ENCODE data around the gene WNT4. TPM values are rescaled to one million over a fixed set of nuclear protein-coding genes. Genes with fewer than 3 reads are reported as not detected.
"Not testable (repeated sequence)": the region's sequence is repeated elsewhere in the genome, so short reads cannot be mapped to it uniquely, and the experiment has no call there.

WNT4 gene
- total RNA-seq, 2 donors from 2014 or later, result 0.16 TPM; not detected in 1

DNA sequence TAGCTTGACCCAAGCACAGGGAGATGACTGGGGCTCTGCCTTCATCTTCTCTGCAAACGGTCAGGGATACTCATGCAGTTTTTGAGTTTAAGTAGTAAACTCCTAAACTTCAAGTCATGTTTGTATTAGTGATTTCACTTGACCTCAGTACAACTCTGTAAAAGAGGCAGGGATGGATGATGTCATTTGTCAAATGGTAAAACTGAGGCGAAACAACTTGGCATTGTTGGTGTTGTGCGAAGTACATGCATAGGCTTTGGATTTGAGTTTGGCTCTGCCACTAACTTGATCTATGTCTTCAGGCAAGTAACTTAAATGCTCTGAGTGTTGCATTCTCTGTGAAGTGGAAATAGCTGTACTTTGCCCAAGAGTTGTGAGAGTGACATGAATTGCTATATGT lies 42.7 kb downstream of the WNT4 start:
- H3K9me3 ChIP-seq, result no peaks in the 10 kb centered on the region
- peaks cover 39% of the 10 kb centered on the region for H3K36me3 ChIP-seq
- DNase-seq (ENCODE audit: low spot score), result no peak
- H3K27ac ChIP-seq, result no peak overlapping the region
- no peak overlapping the region for H3K4me3 ChIP-seq
- peaks cover 0 to 10% of the 10 kb centered on the region in 2 donors for H3K4me1 ChIP-seq
- TF ChIP-seq, protein P1, sequence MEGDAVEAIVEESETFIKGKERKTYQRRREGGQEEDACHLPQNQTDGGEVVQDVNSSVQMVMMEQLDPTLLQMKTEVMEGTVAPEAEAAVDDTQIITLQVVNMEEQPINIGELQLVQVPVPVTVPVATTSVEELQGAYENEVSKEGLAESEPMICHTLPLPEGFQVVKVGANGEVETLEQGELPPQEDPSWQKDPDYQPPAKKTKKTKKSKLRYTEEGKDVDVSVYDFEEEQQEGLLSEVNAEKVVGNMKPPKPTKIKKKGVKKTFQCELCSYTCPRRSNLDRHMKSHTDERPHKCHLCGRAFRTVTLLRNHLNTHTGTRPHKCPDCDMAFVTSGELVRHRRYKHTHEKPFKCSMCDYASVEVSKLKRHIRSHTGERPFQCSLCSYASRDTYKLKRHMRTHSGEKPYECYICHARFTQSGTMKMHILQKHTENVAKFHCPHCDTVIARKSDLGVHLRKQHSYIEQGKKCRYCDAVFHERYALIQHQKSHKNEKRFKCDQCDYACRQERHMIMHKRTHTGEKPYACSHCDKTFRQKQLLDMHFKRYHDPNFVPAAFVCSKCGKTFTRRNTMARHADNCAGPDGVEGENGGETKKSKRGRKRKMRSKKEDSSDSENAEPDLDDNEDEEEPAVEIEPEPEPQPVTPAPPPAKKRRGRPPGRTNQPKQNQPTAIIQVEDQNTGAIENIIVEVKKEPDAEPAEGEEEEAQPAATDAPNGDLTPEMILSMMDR (IDR thresholded peaks at IDR 0.05), result no peak
- no peaks in the 10 kb centered on the region for H3K27me3 ChIP-seq

DNA sequence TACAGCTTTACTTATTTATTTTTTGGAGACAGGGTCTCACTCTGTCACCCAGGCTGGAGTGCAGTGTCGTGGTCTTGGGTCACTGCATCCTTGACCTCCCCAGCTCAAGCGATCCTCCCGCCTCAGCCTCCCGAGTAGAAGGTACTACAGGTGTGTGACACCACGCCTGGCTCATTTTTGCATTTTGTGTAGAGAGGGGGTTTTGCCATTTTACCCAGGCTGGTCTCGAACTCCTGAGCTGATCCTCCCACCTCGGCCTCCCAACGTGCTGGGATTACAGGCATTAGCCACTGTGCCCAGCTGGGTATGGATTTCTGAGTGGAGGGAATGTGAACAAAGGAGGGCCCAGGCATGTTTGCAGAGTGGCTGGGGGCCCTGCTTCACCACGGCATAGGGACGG lies 44.1 kb downstream of the WNT4 start:
- H3K27ac ChIP-seq, result no peak overlapping the region
- no peaks in the 10 kb centered on the region for H3K27me3 ChIP-seq
- no peak for DNase-seq (ENCODE audit: low spot score)
- peaks cover 0 to 10% of the 10 kb centered on the region in 2 donors for H3K4me1 ChIP-seq
- no peak overlapping the region for H3K4me3 ChIP-seq
- TF ChIP-seq, protein P1 (IDR thresholded peaks at IDR 0.05), result no peak
- H3K36me3 ChIP-seq, result peaks cover 39% of the 10 kb centered on the region
- no peaks in the 10 kb centered on the region for H3K9me3 ChIP-seq

DNA sequence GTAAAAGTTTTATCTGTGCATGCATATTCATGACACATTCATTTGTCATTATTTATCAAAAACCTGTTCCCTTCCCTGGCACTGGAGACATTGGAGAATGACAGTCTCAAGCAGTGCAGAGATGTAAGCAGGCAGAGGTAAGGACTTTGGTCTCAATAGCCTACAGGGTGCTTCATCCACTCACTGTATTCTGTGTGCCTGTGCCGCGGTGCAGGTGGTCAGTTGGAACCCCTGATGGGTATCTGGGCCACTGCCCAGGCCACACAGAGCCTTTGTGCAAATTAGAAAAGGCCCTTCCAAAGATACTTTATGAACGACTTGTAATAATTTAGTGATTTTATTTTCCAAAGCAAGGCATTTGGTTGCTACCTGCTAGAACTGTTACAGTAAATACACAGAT lies 46.4 kb downstream of the WNT4 start:
- Histone ChIP-seq H3K27me3 (no peaks in the 10 kb centered on the region), H3K9me3 (no peaks in the 10 kb centered on the region), H3K4me3 (no peak overlapping the region), H3K27ac (no peak overlapping the region), H3K4me1 (peaks cover 0 to 9% of the 10 kb centered on the region in 2 donors), H3K36me3 (peaks cover 43% of the 10 kb centered on the region)
- DNase-seq (ENCODE audit: low spot score), result no peak
- TF ChIP-seq, protein P1 (IDR thresholded peaks at IDR 0.05), result no peak

DNA sequence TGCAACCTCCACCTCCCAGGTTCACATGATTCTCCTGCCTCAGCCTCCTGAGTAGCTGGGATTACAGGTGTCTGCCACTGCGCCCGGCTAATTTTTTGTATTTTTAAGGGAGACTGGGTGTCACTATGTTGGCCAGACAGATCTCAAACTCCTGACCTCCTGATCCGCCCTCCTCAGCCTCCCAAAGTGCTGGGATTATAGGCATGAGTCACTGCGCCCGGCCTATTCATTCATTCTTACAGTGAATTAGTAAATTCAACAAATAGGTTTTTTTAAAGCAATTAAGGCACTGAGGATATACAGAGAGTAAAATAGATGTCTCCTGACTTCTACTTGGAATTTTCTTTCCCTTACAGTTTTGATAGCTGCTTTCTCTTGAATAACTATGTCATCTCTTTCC lies 46.9 kb downstream of the WNT4 start:
- TF ChIP-seq, protein P1 (IDR thresholded peaks at IDR 0.05), result no peak
- Histone ChIP-seq H3K36me3 (peaks cover 47% of the 10 kb centered on the region), H3K4me1 (peaks cover 0 to 5% of the 10 kb centered on the region in 2 donors)

DNA sequence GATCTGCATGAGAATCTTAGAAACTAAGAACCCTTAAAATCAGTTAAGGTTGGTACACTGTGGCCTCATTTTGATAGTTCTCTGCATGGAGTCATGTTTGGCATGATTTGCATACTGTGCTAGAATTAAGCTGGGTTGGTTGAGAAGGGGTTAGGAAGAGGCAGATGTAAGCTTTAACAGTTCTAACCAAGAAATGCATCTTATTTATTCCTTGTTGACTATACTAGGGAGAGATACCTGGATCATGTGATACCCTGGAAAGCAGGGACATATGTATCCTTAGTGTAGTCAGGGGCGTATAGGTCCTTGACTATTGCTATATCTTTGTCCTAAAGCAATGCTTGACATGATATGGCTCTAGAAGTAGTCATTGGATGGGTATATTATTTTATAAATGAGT lies 49.4 kb downstream of the WNT4 start:
- Histone ChIP-seq H3K4me1 (peaks cover 0 to 25% of the 10 kb centered on the region in 2 donors), H3K36me3 (peaks cover 40% of the 10 kb centered on the region)
- no peak for DNase-seq (ENCODE audit: low spot score)

More for the DNA sequence above, 46.9 kb downstream of the WNT4 start:
- DNase-seq (ENCODE audit: low spot score), result no peak
- Histone ChIP-seq H3K9me3 (no peaks in the 10 kb centered on the region), H3K27me3 (no peaks in the 10 kb centered on the region), H3K27ac (no peak overlapping the region), H3K4me3 (no peak overlapping the region)

DNA sequence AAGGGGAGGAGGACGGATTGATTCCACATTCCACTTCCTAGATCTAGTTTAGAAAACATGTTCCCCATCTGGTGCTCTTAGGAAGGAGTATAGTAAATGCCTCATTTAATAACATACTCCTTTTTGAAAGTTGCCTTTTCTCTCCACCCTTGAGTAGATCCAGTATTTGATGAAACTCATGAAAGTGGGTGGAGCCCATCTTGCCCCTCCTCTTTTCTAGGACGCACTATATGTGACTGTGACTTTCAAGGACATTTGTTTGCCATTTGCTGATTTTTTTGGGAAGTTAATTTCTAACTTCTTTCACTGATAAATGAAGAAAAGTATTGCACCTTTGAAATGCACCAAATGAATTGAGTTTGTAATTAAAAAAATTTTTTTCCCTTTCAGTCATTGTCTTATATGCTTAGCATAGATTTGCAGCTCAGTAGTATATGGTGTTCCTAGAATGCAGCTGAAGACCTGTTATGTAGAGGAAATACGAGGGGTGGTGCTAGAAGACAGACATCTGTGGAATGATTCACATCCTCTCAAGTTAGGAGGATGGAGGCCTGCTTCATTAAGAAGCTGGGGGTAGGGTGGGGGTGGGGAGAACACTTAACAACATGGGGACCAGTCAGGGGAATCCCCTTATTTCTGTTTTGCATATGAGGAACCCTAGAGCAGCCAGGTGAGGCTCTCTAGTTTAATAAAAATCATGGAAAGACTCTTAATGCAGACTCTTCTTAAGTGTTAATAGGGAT lies 50.7 kb downstream of the WNT4 start:
- peaks cover 39% of the 10 kb centered on the region for H3K36me3 ChIP-seq
- H3K9me3 ChIP-seq, result not testable (repeated sequence)
- peaks cover 0 to 39% of the 10 kb centered on the region in 2 donors for H3K4me1 ChIP-seq

More for the DNA sequence above, 49.4 kb downstream of the WNT4 start:
- Histone ChIP-seq H3K27ac (no peak overlapping the region), H3K27me3 (no peaks in the 10 kb centered on the region), H3K4me3 (no peak overlapping the region), H3K9me3 (no peaks in the 10 kb centered on the region)
- TF ChIP-seq, protein P1 (IDR thresholded peaks at IDR 0.05), result no peak

More for the DNA sequence above, 50.7 kb downstream of the WNT4 start:
- not testable (repeated sequence) for H3K27me3 ChIP-seq; DNase-seq (ENCODE audit: low spot score); H3K4me3 ChIP-seq; H3K27ac ChIP-seq

Measured in right atrium auricular region (tissue), 2 donors.